ENCODE results near the gene DPH7.

The DPH7 gene

GRCh38 chr9:137550231-137550621 is 28.5 kb downstream of the DPH7 start, which contains the start of gene PNPLA7:
TSS of gene PNPLA7 (minus strand) at chr9:137550402. CDS start at chr9:137550197, 205 bp downstream.
- Histone ChIP-seq H3K4me2 (ENCODE audit: low read depth, low read length, poor library complexity, severe bottlenecking) (peak within 1 kb of the TSS; percentile 65), H3K4me3 (ENCODE audit: low read length, poor library complexity, severe bottlenecking) (peak within 1 kb of the TSS; percentile 67), H3K9me3 (ENCODE audit: insufficient read depth, low read depth, low read length) (no peaks in the 10 kb centered on the region), H3F3A (ENCODE audit: low read depth) (0 out of 2 replicates have a peak, but pooled peaks cover 3% of the 10 kb centered on the region), H3K9ac (ENCODE audit: low read depth, low read length, poor library complexity, severe bottlenecking) (peak within 1 kb of the TSS; percentile 64), H3K9me2 (replicated peaks; ENCODE audit: low read depth, low read length) (no peaks in the 10 kb centered on the region), H3K4me1 (ENCODE audit: insufficient read depth, low read length, poor library complexity, severe bottlenecking) (peaks cover 2% of the 10 kb centered on the region), H2AFZ (ENCODE audit: low read length) (peak within 1 kb of the TSS; percentile 70), H3K36me3 (ENCODE audit: insufficient read depth, low read length) (peaks cover 8% of the 10 kb centered on the region; the same call in 1 of the 2 replicates), H4K20me1 (ENCODE audit: insufficient read depth, low read length, poor library complexity, severe bottlenecking) (no peaks in the 10 kb centered on the region), H3K79me2 (ENCODE audit: insufficient read depth, low read length) (0 out of 2 replicates have a peak, but pooled peaks cover 7% of the 10 kb centered on the region), H3K27me3 (ENCODE audit: insufficient read depth, low read length, poor library complexity, severe bottlenecking) (no peaks in the 10 kb centered on the region)
- TF ChIP-seq CTCF (conservative IDR thresholded peaks at IDR 0.05; ENCODE audit: low read length) (no peak), EZH2phosphoT487 (IDR thresholded peaks at IDR 0.05; ENCODE audit: borderline replicate concordance) (no peak)

- H2AFZ ChIP-seq (ENCODE audit: low read length) = no peak overlapping the region
- H3K4me2 ChIP-seq (ENCODE audit: low read depth, low read length, poor library complexity, severe bottlenecking) = no peak overlapping the region
- H3K9ac ChIP-seq (ENCODE audit: low read depth, low read length, poor library complexity, severe bottlenecking) = no peak overlapping the region
- no peaks in the 10 kb centered on the region for H4K20me1 ChIP-seq (ENCODE audit: insufficient read depth, low read length, poor library complexity, severe bottlenecking)
- H3K36me3 ChIP-seq (ENCODE audit: insufficient read depth, low read length) = no peaks in the 10 kb centered on the region
- 0 out of 2 replicates have a peak, but pooled peaks cover 7% of the 10 kb centered on the region for H3K79me2 ChIP-seq (ENCODE audit: insufficient read depth, low read length)
- TF ChIP-seq EZH2phosphoT487 (IDR thresholded peaks at IDR 0.05; ENCODE audit: borderline replicate concordance) = no peak
- TF ChIP-seq CTCF (conservative IDR thresholded peaks at IDR 0.05; ENCODE audit: low read length) = no peak
- H3K9me3 ChIP-seq (ENCODE audit: insufficient read depth, low read depth, low read length) = no peaks in the 10 kb centered on the region
- H3F3A ChIP-seq (ENCODE audit: low read depth) = no peaks in the 10 kb centered on the region
- peaks cover 3% of the 10 kb centered on the region for H3K4me1 ChIP-seq (ENCODE audit: insufficient read depth, low read length, poor library complexity, severe bottlenecking)
- H3K9me2 ChIP-seq (replicated peaks; ENCODE audit: low read depth, low read length) = no peaks in the 10 kb centered on the region
- H3K27me3 ChIP-seq (ENCODE audit: insufficient read depth, low read length, poor library complexity, severe bottlenecking) = no peaks in the 10 kb centered on the region
- no peak overlapping the region for H3K4me3 ChIP-seq (ENCODE audit: low read length, poor library complexity, severe bottlenecking)
These were observed 30.8 kb downstream of the DPH7 start for GRCh38 chr9:137547687-137548543.

GRCh38 chr9:137545123-137545522 is 33.6 kb downstream of the DPH7 start:
- H3K9me3 ChIP-seq (ENCODE audit: insufficient read depth, low read depth, low read length) = no peaks in the 10 kb centered on the region
- no peak overlapping the region for H2AFZ ChIP-seq (ENCODE audit: low read length)
- peaks cover 14% of the 10 kb centered on the region for H3K4me1 ChIP-seq (ENCODE audit: insufficient read depth, low read length, poor library complexity, severe bottlenecking)
- H3K4me3 ChIP-seq (ENCODE audit: low read length, poor library complexity, severe bottlenecking) = no peak overlapping the region
- H3K27me3 ChIP-seq (ENCODE audit: insufficient read depth, low read length, poor library complexity, severe bottlenecking) = no peaks in the 10 kb centered on the region
- TF ChIP-seq EZH2phosphoT487 (IDR thresholded peaks at IDR 0.05; ENCODE audit: borderline replicate concordance) (no peak), CTCF (conservative IDR thresholded peaks at IDR 0.05; ENCODE audit: low read length) (no peak)
- H3K9ac ChIP-seq (ENCODE audit: low read depth, low read length, poor library complexity, severe bottlenecking) = no peak overlapping the region
- no peaks in the 10 kb centered on the region for H3K9me2 ChIP-seq (replicated peaks; ENCODE audit: low read depth, low read length)
- no peaks in the 10 kb centered on the region for H3F3A ChIP-seq (ENCODE audit: low read depth)
- no peak overlapping the region for H3K4me2 ChIP-seq (ENCODE audit: low read depth, low read length, poor library complexity, severe bottlenecking)
- H3K36me3 ChIP-seq (ENCODE audit: insufficient read depth, low read length) = no peaks in the 10 kb centered on the region
- H4K20me1 ChIP-seq (ENCODE audit: insufficient read depth, low read length, poor library complexity, severe bottlenecking) = no peaks in the 10 kb centered on the region
- no peaks in the 10 kb centered on the region for H3K79me2 ChIP-seq (ENCODE audit: insufficient read depth, low read length)
